Naive thymus-derived CD8-positive, alpha-beta T cell (primary cell): ENCODE data around the gene ALOX15. TPM values are rescaled to one million over a fixed set of nuclear protein-coding genes. Genes with fewer than 3 reads are reported as not detected.
"Not testable (repeated sequence)": the region's sequence is repeated elsewhere in the genome, so short reads cannot be mapped to it uniquely, and the experiment has no call there.

Experiments used
- ATAC-seq, 2 donors: fragments of 150-1000 bp; cut with Tn5 transposase in 1 of 2; sonication (Bioruptor Pico), chemical (Tn5 transposase) in 1 of 2; 1 replicate in 1 of 2; 2 replicates in 1 of 2; pipeline ENCODE4 v1.10.0; 2021; ENCODE audit warnings: mild to moderate bottlenecking in 2 of 2, moderate library complexity in 2 of 2
- POLR2A ChIA-PET: fragments of 350-600 bp; sonication (Branson Sonifier 250); formaldehyde crosslinking; loops from one replicate; lab custom pipeline; 2021; ENCODE audit warnings: antibody characterized with exemption; lab: Charles Lee
- DNase-seq, 10 donors: peaks; one replicate each; pipeline versions ENCODE4 v3.0.0 to v3.0.0-alpha.2; 2020 to 2022
- H3K27ac Mint-ChIP-seq, 10 donors: one replicate each; pipeline ENCODE4 v1.8.0; 2020 to 2022; ENCODE audit warnings: mild to moderate bottlenecking in 10 of 10, mixed read lengths in 10 of 10, moderate library complexity in 4 of 10, inconsistent platforms in 1 of 10
- H3K27me3 Mint-ChIP-seq, 5 donors: one replicate each; pipeline ENCODE4 v1.8.0; 2021 to 2022; ENCODE audit warnings: mixed read lengths in 5 of 5
- H3K36me3 Mint-ChIP-seq, 3 donors: one replicate each; pipeline ENCODE4 v1.8.0; 2020 to 2022; ENCODE audit warnings: mixed read lengths in 3 of 3, mild to moderate bottlenecking in 2 of 3, inconsistent platforms in 1 of 3
- H3K4me1 Mint-ChIP-seq, 4 donors: one replicate each; pipeline ENCODE4 v1.8.0; 2021 to 2022; ENCODE audit warnings: mixed read lengths in 4 of 4
- H3K4me3 Mint-ChIP-seq, 10 donors: one replicate each; pipeline ENCODE4 v1.8.0; 2020 to 2022; ENCODE audit warnings: mild to moderate bottlenecking in 10 of 10, mixed read lengths in 10 of 10, moderate library complexity in 6 of 10, inconsistent platforms in 1 of 10
- H3K9me3 Mint-ChIP-seq, 9 donors: one replicate each; pipeline ENCODE4 v1.8.0; 2020 to 2022; ENCODE audit warnings: mixed read lengths in 9 of 9, mild to moderate bottlenecking in 3 of 9, inconsistent platforms in 1 of 9, moderate library complexity in 1 of 9
- polyA plus RNA-seq, 3 donors: library from polyadenylated mRNA; unstranded; fragments of 300-500 nt; fragmentation: Illumina TruSeq; gene quantifications; one replicate each; pipeline ENCODE4 v1.2.3, GENCODE V29; 2021
- total RNA-seq, 8 experiments: library from RNA in 2 of 8; stranded (reverse) in 2 of 8; gene quantifications; one replicate each; pipeline ENCODE4 v1.2.3 and lab custom pipeline; 2021 to 2026

ALOX15 gene
- total and polyA plus RNA-seq, 5 experiments from 2014 or later, result 0.60 TPM; not detected in 3

DNA sequence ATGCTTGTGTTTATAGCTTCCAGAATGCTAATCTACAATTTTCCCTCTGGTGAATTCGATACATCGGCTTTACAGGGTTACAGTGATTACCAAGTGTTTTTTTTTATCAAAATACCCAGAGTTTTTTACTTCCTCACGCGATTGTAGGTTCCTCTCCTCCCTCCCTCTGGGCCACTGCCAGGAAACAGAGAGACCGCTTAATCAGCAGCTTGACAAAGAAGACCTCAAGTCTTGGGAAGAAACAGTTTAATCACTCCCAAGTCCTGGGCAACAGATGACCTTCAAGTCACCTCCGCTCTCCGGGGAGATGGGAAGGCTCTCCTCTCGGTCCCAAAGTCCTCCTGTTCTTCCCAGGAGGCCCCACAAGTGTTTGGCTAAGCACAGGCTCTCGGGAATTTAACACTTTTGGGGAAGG, 33.7 kb downstream of the ALOX15 start:
- Mint-ChIP-seq H3K27me3 (peaks cover 12 to 28% (median 14%) of the 10 kb centered on the region in 5 donors), H3K36me3 (no peaks in the 10 kb centered on the region), H3K27ac (no peak overlapping the region), H3K9me3 (no peaks in the 10 kb centered on the region), H3K4me1 (peaks cover 0 to 6% (median 1%) of the 10 kb centered on the region in 4 donors), H3K4me3 (no peak overlapping the region)
- ATAC-seq (no peak), DNase-seq (no peak)
- POLR2A ChIA-PET, result no interaction called here

DNA sequence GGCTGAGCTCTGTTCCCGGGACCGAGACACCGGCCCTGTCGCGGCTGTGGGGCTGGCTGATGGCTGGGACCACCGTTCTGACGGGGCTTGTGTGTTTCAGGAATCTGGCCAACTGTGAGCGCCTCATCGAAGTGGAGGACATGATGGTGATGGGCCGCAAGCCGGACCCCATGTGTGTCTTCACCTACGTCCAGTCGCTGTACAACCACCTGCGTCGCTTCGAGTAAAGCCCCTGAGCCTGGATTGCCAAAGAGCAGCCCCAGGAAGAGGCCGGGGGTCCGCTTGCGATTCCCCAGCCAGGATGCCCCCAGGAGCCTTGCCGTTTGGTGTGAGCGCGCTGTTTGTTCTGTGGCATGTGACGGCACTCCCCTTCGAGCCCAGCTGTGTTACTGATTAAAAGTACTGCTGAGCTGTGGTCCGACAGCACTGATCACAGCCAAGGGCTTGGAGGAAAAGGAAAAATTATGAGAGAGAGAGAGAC, 34.2 kb downstream of the ALOX15 start:
- Mint-ChIP-seq H3K9me3 (no peaks in the 10 kb centered on the region), H3K36me3 (no peaks in the 10 kb centered on the region), H3K27ac (peak overlapping the region in 1 of 10 donors; percentile 46), H3K4me1 (peaks cover 0 to 6% (median 1%) of the 10 kb centered on the region in 4 donors), H3K4me3 (no peak overlapping the region), H3K27me3 (peaks cover 12 to 28% (median 14%) of the 10 kb centered on the region in 5 donors)
- no peak for ATAC-seq
- POLR2A ChIA-PET, result no interaction called here
- DNase-seq, result no peak

GRCh38 chr17:4605826-4606225, 35.7 kb downstream of the ALOX15 start:
- Mint-ChIP-seq H3K27me3 (peaks cover 10 to 25% (median 14%) of the 10 kb centered on the region in 5 donors), H3K36me3 (no peaks in the 10 kb centered on the region), H3K27ac (no peak overlapping the region), H3K4me1 (peaks cover 0 to 6% (median 1%) of the 10 kb centered on the region in 4 donors), H3K4me3 (no peak overlapping the region), H3K9me3 (no peaks in the 10 kb centered on the region)
- DNase-seq (no peak), ATAC-seq (no peak)
- POLR2A ChIA-PET, result no interaction called here

GRCh38 chr17:4604736-4605135, 36.7 kb downstream of the ALOX15 start:
- H3K36me3 Mint-ChIP-seq, DNase-seq, POLR2A ChIA-PET, H3K27ac Mint-ChIP-seq, ATAC-seq, H3K9me3 Mint-ChIP-seq, H3K4me3 Mint-ChIP-seq, H3K4me1 Mint-ChIP-seq: not testable (repeated sequence)
- peaks cover 8 to 18% (median 16%) of the 10 kb centered on the region in 5 donors for H3K27me3 Mint-ChIP-seq

DNA sequence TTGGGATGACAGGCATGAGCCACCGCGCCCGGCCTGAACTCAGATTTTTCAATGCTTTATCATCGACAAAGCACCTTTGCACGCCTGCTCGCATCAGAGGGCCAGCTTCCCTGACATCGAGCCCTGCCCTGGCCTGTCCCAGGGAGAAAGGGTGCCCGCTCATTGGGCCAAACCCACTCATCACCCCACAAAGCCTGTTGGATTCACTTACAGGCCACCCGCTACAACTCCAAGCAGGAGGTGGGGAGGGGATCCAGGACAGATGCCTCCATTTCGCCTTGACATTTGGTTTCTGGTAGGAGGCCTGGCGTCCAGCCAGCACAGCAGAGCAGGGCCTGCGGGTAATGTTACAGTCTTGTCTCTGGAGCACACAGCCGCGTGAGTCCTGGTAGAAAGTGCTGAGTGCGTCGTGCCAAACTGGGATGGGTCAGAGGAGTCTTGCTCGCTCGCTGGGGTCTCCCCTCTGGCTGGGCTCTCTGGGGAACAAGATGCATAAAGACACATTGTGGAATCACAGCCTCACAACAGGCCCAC, 37.3 kb downstream of the ALOX15 start:
- POLR2A ChIA-PET, result no interaction called here
- Mint-ChIP-seq H3K9me3 (no peaks in the 10 kb centered on the region), H3K36me3 (no peaks in the 10 kb centered on the region), H3K27ac (peak overlapping the region in 1 of 10 donors; percentile 24), H3K4me3 (no peak overlapping the region), H3K4me1 (peaks cover 0 to 6% (median under 1%) of the 10 kb centered on the region in 4 donors), H3K27me3 (peaks cover 8 to 19% (median 10%) of the 10 kb centered on the region in 5 donors)
- DNase-seq, result no peak
- no peak for ATAC-seq

- Mint-ChIP-seq H3K4me1 (no peaks in the 10 kb centered on the region), H3K4me3 (no peak overlapping the region), H3K27ac (no peak overlapping the region), H3K36me3 (no peaks in the 10 kb centered on the region), H3K9me3 (no peaks in the 10 kb centered on the region), H3K27me3 (peaks cover 0 to 18% (median 2%) of the 10 kb centered on the region in 5 donors)
- DNase-seq, result no peak
- POLR2A ChIA-PET, result no interaction called here
- no peak for ATAC-seq
Measured at GRCh38 chr17:4602041-4602440, 39.4 kb downstream of the ALOX15 start.

DNA sequence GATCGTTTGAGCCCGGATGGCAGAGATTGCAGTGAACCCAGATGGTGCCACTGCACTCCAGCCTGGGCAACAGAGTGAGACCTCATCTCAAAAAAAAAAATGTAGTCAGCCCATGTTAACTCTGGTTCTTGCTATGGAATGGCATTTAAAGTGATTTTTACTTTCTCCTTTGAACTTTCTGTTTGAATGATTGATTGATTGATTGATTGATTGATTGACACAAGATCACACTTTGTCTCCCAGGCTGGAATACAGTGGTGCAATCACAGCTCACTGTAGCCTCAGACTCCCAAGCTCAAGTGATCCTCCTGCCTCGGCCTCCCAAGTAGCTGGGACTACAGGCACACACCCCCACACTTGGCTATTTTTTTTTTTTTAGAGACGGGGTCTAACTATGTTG, 40.2 kb downstream of the ALOX15 start:
- H3K36me3 Mint-ChIP-seq, result no peaks in the 10 kb centered on the region
- H3K9me3 Mint-ChIP-seq, result no peaks in the 10 kb centered on the region
- no peak overlapping the region for H3K4me3 Mint-ChIP-seq
- H3K4me1 Mint-ChIP-seq, result no peaks in the 10 kb centered on the region
- peaks cover 0 to 20% (median 3%) of the 10 kb centered on the region in 5 donors for H3K27me3 Mint-ChIP-seq
- POLR2A ChIA-PET, result no interaction called here
- no peak for DNase-seq
- no peak for ATAC-seq
- H3K27ac Mint-ChIP-seq, result no peak overlapping the region

- peaks cover 0 to 20% (median 3%) of the 10 kb centered on the region in 5 donors for H3K27me3 Mint-ChIP-seq
- no peaks in the 10 kb centered on the region for H3K9me3 Mint-ChIP-seq
- no peak overlapping the region for H3K27ac Mint-ChIP-seq
- H3K36me3 Mint-ChIP-seq, result no peaks in the 10 kb centered on the region
- ATAC-seq (no peak), DNase-seq (no peak)
- POLR2A ChIA-PET, result no interaction called here
- no peaks in the 10 kb centered on the region for H3K4me1 Mint-ChIP-seq
- no peak overlapping the region for H3K4me3 Mint-ChIP-seq
Measured at GRCh38 chr17:4600563-4600962, 40.9 kb downstream of the ALOX15 start.

GRCh38 chr17:4599505-4600281, 41.8 kb downstream of the ALOX15 start:
- Mint-ChIP-seq H3K27me3 (peaks cover 0 to 20% (median 3%) of the 10 kb centered on the region in 5 donors), H3K4me3 (no peak overlapping the region), H3K36me3 (no peaks in the 10 kb centered on the region), H3K9me3 (no peaks in the 10 kb centered on the region), H3K4me1 (peaks cover 0 to 7% (median 4%) of the 10 kb centered on the region in 4 donors), H3K27ac (peak overlapping the region in 1 of 10 donors; percentile 49)
- ATAC-seq (no peak), DNase-seq (no peak)
- POLR2A ChIA-PET, result interaction anchor here (0.7 kb wide), 1 partner anchor 178 kb away, joined by 3 read pairs; no protein-coding TSS in a partner anchor

- no peak overlapping the region for H3K27ac Mint-ChIP-seq
- POLR2A ChIA-PET, result interaction anchor here (0.7 kb wide), 1 partner anchor 179 kb away, joined by 3 read pairs; no protein-coding TSS in a partner anchor
- ATAC-seq, result no peak
- H3K4me3 Mint-ChIP-seq, result no peak overlapping the region
- H3K9me3 Mint-ChIP-seq, result no peaks in the 10 kb centered on the region
- DNase-seq, result no peak
- H3K27me3 Mint-ChIP-seq, result peaks cover 0 to 20% (median 3%) of the 10 kb centered on the region in 5 donors
- peaks cover 0 to 7% (median 4%) of the 10 kb centered on the region in 4 donors for H3K4me1 Mint-ChIP-seq
- H3K36me3 Mint-ChIP-seq, result no peaks in the 10 kb centered on the region
Measured at GRCh38 chr17:4598776-4599504, 42.5 kb downstream of the ALOX15 start.

- H3K27me3 Mint-ChIP-seq, result peaks cover 0 to 20% (median 3%) of the 10 kb centered on the region in 5 donors
- DNase-seq (no peak), ATAC-seq (no peak)
- POLR2A ChIA-PET, result no interaction called here
- H3K4me3 Mint-ChIP-seq, result no peak overlapping the region
- H3K4me1 Mint-ChIP-seq, result peaks cover 0 to 9% (median 5%) of the 10 kb centered on the region in 4 donors
- H3K9me3 Mint-ChIP-seq, result no peaks in the 10 kb centered on the region
- H3K36me3 Mint-ChIP-seq, result no peaks in the 10 kb centered on the region
- peak overlapping the region in 1 of 10 donors; percentile 53 for H3K27ac Mint-ChIP-seq
Measured at GRCh38 chr17:4597975-4598374, 43.5 kb downstream of the ALOX15 start.

GRCh38 chr17:4596636-4597380, 44.7 kb downstream of the ALOX15 start:
- Mint-ChIP-seq H3K27ac (no peak overlapping the region), H3K36me3 (no peaks in the 10 kb centered on the region), H3K4me1 (peaks cover 0 to 9% (median 5%) of the 10 kb centered on the region in 4 donors), H3K4me3 (no peak overlapping the region), H3K9me3 (no peaks in the 10 kb centered on the region), H3K27me3 (peaks cover 0 to 20% (median 3%) of the 10 kb centered on the region in 5 donors)
- ATAC-seq (no peak), DNase-seq (no peak)
- POLR2A ChIA-PET, result no interaction called here
